Endometrial microvascular endothelial cells (primary cell): ENCODE data around the gene ANO6. TPM values are rescaled to one million over a fixed set of nuclear protein-coding genes. Genes with fewer than 3 reads are reported as not detected.
"Not testable (repeated sequence)": the region's sequence is repeated elsewhere in the genome, so short reads cannot be mapped to it uniquely, and the experiment has no call there.

Experiments used
- in situ Hi-C: cut with HindIII; loops from 2 replicates; pipeline ENCODE4 v1.10.0; 2017; ENCODE audit warnings: low sequenced_read_pairs, low pct_unique_long_range_greater_than_20kb; ENCODE audit errors: inconsistent ontology term
- total RNA-seq: library from RNA; depleted of rRNA; stranded (reverse); fragments of >200 nt; gene quantifications from one replicate; pipeline ENCODE4 v1.2.3, GENCODE V29; 2015; ENCODE audit errors: inconsistent ontology term

The ANO6 gene
- total RNA-seq, 1 donor from 2014 or later: 38.2 TPM

GRCh38 chr12:45234139-45234865, 18.4 kb downstream of the ANO6 start:
- in situ Hi-C loops: no loop called here

GRCh38 chr12:45235087-45236025, 19.5 kb downstream of the ANO6 start:
- in situ Hi-C loops: no loop called here

- in situ Hi-C loops: not testable (repeated sequence)
Measured at GRCh38 chr12:45236383-45236782, 20.5 kb downstream of the ANO6 start.

- in situ Hi-C loops: no loop called here
Measured at GRCh38 chr12:45242180-45242579, 26.3 kb downstream of the ANO6 start.

- in situ Hi-C loops: no loop called here
Measured at GRCh38 chr12:45243963-45244362, 28.1 kb downstream of the ANO6 start.

GRCh38 chr12:45244561-45245343, 28.9 kb downstream of the ANO6 start:
- in situ Hi-C loops: no loop called here

GRCh38 chr12:45246236-45246635, 30.3 kb downstream of the ANO6 start:
- in situ Hi-C loops: no loop called here

GRCh38 chr12:45247589-45247988, 31.7 kb downstream of the ANO6 start:
- in situ Hi-C loops: no loop called here

GRCh38 chr12:45248095-45248494, 32.2 kb downstream of the ANO6 start:
- in situ Hi-C loops: no loop called here

GRCh38 chr12:45254254-45254653, 38.4 kb downstream of the ANO6 start:
- in situ Hi-C loops: no loop called here

- in situ Hi-C loops: no loop called here
Measured at GRCh38 chr12:45256721-45257120, 40.8 kb downstream of the ANO6 start.

- in situ Hi-C loops: no loop called here
Measured at GRCh38 chr12:45257185-45257930, 41.5 kb downstream of the ANO6 start.

GRCh38 chr12:45259675-45260074, 43.8 kb downstream of the ANO6 start:
- in situ Hi-C loops: no loop called here

GRCh38 chr12:45260104-45260815, 44.4 kb downstream of the ANO6 start:
- in situ Hi-C loops: no loop called here

GRCh38 chr12:45260854-45261253, 45.0 kb downstream of the ANO6 start:
- in situ Hi-C loops: no loop called here

- in situ Hi-C loops: not testable (repeated sequence)
Measured at GRCh38 chr12:45262185-45262584, 46.3 kb downstream of the ANO6 start.

GRCh38 chr12:45263587-45263986, 47.7 kb downstream of the ANO6 start:
- in situ Hi-C loops: no loop called here
